GM21360 (cell line): ENCODE measurements around the gene SCN1B.
"Not testable (repeated sequence)": the region's sequence is repeated elsewhere in the genome, so short reads cannot be mapped to it uniquely, and the experiment has no call there.

Source experiments
- ATAC-seq: cut with Tn5 transposase; IDR thresholded peaks from one replicate; pipeline ENCODE4 v1.9.1; 2021; ENCODE audit warnings: mild to moderate bottlenecking, moderate library complexity; ENCODE audit not compliant: unreplicated experiment

Gene SCN1B

GRCh38 chr19:35000647-35001501 is 29.4 kb upstream of the SCN1B start:
- no peak for ATAC-seq

- no peak for ATAC-seq
Measured at GRCh38 chr19:35002037-35002535, 28.2 kb upstream of the SCN1B start.

GRCh38 chr19:35004517-35005255 is 25.6 kb upstream of the SCN1B start:
- no peak for ATAC-seq

GRCh38 chr19:35005256-35005977 is 24.9 kb upstream of the SCN1B start:
- no peak for ATAC-seq

- ATAC-seq: not testable (repeated sequence)
Measured at GRCh38 chr19:35006007-35006341, 24.3 kb upstream of the SCN1B start.

GRCh38 chr19:35006342-35006998 is 23.8 kb upstream of the SCN1B start:
- ATAC-seq: no peak

GRCh38 chr19:35006999-35007365 is 23.3 kb upstream of the SCN1B start:
- ATAC-seq: no peak

- not testable (repeated sequence) for ATAC-seq
Measured at GRCh38 chr19:35007427-35007826, 22.8 kb upstream of the SCN1B start.

GRCh38 chr19:35008891-35009341 is 21.4 kb upstream of the SCN1B start:
- no peak for ATAC-seq

- no peak for ATAC-seq
Measured at GRCh38 chr19:35009424-35010415, 20.6 kb upstream of the SCN1B start.

GRCh38 chr19:35011091-35011689 is 19.1 kb upstream of the SCN1B start:
- no peak for ATAC-seq

GRCh38 chr19:35011737-35012682 is 18.3 kb upstream of the SCN1B start:
- no peak for ATAC-seq

GRCh38 chr19:35013041-35013819 is 17.0 kb upstream of the SCN1B start:
- no peak for ATAC-seq

- no peak for ATAC-seq
Measured at GRCh38 chr19:35013820-35014754, 16.2 kb upstream of the SCN1B start.

- not testable (repeated sequence) for ATAC-seq
Measured at GRCh38 chr19:35014774-35015173, 15.5 kb upstream of the SCN1B start.

- no peak for ATAC-seq
Measured at GRCh38 chr19:35015270-35015953, 14.9 kb upstream of the SCN1B start.
